Activated naive CD4-positive, alpha-beta T cell (primary cell): Measurements from ENCODE around the gene MRTFA.

Experiments
- DNase-seq, 4 experiments: peaks; one replicate each; lab custom pipeline; 2025; lab: John Stamatoyannopoulos, UW

The MRTFA gene

DNA sequence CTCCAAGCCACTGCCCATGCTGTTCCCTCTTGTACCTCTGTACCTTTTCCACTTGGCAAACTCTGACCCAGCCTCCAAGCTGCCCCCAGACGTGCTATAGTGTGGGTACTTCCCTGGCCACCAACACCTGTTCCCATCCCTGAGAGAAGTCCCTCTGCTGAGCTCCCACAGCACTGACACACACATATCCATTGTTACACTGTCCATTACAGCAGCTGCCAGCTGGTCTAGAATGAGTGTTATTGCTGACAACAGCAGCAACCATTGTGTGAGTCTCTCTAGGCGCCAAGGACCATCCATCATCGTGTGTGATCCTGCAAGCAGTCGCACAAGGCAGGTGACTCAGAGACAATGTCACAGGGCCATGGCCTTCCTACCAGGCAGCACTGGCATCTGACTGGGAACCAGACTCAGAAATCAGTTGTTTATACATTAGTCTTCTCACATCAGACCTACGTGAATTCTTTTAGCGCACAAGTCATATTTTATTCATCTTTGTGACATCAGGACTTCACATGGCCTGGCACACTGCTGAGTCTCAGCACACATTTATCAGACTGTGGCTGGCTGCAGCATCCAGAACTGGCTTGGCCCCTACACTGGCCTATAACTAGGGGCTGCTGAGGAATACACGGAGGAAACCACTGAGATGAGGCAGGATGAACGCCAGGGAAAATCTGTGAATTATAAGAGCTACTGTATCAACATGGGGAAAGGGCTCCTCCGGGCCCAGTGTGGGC lies 209.8 kb downstream of the MRTFA start:
- DNase-seq, result no peak

DNA sequence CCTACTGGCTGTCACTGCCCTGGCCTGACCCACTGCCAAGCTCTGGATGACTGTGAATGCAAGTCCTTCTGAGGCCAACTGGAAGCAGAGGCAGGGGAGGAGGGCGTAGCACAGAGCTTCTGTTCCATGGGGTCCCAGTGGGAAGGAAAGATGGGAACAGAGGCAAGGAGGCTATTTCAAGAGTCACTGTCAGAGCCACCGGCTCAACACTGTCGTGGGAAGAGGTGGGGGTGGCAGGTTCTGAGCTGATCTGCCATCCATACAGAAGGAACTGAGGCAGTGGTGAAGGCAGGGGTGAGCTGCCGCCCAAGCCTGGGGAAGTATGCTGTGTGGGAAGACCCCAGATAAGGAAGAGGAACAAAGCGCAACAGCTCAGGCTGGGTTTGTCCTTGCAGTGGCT lies 211.4 kb downstream of the MRTFA start:
- DNase-seq, result no peak

DNA sequence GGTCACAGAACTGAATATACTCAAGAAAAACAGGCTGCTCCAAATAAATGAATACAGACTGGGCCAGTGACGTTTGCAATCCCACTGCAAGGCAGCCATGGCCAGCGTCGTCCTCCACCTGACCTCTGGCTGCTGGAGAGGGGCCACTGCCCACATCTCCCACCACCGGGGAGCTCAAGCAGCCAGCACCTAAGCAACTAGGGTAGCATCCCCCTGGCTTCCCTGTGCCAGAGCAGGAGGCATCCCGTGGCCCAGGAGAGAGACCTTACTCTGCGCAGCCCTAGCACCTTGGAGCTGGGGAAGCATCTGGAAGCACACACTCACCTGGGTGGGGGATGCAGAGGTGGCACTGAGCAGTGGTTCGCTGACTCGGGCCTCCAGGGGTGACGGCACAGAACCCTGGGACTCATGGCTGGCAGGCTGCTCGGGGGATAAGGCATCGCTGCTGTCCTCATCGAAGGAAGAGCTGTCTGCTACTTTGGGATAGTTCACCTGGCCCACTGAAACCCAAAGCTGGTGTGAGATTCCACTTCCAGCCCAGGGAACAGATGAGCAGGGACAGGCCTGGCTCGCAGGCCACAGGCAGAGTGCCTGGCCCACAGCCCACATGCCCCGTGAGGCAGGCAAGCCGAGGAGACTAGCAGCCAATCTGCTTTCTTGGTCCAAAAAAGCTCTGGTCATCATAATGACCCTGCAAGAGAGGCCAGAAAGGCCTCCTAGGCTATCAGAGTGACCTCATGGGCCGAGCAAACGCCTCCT lies 212.5 kb downstream of the MRTFA start:
- DNase-seq, result no peak

DNA sequence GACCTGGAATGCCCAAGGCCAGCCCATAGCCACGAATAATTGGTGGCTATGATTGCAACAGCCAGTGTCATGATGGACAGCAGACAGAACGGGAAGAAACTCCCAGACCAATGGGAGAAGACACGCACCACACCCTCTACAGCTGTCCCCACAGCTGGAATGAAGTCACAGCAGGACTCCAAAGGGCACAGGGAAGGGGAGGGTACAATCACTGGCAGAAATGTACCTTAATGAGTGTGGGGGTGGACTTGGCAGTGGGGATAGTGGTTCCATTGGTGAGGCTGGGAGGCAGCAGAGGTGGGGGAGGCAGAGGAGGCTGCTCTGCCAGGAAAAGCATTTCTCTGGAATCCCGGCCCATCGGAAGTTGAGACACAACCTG lies 213.2 kb downstream of the MRTFA start:
- no peak for DNase-seq

DNA sequence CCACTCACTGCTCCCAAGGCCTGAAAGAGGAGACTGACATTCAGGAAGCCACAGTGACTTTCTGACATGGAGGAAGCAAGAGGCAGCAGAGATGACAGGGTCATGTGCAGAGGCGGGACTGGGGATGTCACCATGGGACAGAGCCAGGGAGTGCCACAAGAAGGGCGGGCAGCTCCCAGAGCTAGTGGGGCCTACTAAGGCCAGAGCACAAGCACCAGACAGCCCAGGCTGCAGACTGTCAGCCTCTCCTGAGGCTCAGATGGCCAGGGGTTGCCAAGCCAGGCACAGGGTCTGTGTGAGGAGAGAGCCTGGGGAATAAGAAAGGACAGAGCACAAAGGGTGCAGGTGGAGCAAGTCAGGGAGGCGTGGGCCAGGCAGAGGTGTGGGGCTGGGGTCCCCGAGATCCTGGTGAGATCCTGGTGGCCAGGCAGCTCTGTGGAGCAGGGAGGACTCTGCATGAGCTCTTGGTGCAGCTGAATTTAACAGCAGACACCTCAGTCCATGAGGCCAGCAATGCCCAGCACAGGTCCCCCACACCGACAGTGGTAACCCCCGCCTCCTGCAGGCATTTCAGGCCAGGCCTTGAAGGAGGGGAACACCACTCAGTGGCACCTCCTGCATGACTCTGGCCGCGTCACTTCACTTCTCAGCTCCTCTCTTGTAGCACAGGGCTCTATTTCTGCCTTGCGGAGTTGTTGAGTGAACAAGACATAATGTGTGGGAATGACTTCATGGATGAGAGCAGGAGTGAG lies 213.8 kb downstream of the MRTFA start:
- DNase-seq, result no peak

DNA sequence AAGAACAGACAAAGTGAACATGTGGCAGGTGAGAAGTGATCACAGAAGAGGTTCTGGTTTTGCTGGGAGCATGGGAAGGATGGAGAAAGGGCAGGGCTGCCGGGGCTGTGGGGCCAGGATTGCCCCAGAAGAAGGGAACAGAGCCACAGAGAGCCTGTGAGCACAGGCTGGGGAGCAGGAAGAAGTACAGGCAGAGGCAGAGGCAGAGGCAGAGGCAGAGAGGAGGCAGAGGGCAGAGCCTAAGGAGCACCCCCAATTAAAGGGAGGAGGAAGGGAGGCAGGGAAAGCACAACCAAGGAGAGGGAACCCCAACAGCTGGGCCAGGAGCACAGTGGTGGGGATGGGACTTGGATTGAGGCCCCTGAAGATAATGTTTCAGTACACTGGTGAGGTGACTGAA lies 214.6 kb downstream of the MRTFA start:
- DNase-seq, result no peak

DNA sequence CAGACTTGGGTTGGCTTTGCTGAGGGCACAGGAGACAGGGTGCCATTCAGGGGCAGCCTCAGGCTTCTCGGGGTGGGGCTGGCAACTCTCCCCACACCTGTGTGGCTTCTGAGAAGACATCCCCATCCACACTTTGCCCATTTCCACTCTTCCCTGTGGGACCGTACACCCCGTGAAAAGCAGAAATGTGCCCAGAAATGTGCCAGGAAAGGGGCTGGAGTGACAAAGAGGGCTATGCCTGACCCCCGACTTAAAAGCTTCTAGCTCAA lies 215.5 kb downstream of the MRTFA start:
- DNase-seq, result no peak

DNA sequence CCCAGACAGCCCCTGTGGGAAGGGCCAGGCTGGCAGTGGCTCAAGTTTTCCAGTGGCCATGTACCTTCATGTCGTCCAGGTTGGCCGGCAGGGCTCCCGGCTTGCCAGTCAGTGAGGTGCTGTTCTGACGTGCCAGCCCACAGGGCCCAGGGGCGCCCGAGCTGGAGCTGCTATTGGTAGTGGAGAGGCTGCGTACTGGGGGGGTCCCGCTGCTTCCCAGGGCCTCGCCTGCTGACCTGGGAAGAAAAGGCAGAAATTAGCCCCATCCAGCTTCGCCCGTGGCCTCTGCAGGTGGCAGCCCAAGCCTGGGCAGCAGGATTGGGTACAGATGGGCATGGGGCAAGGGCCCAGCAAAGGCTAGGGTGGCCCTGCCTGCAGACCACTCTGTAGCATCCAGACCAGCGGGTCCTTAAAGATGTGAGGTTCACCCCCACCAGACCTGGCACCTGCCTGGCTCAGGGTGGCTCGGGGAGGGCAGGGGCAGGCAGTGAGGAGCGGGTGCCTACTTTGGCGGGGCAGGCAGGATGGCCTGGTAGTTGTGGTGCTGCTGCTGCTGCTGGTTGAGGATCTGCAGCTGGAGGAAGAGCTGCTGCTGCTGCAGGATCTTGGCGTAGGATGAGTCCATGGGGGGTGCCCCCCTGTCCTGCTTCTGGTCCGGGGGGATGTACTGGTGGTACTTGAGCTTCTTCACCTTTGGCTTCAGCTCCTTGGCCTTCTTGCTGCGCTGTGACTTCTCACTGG lies 216.0 kb downstream of the MRTFA start:
- DNase-seq, result no peak

DNA sequence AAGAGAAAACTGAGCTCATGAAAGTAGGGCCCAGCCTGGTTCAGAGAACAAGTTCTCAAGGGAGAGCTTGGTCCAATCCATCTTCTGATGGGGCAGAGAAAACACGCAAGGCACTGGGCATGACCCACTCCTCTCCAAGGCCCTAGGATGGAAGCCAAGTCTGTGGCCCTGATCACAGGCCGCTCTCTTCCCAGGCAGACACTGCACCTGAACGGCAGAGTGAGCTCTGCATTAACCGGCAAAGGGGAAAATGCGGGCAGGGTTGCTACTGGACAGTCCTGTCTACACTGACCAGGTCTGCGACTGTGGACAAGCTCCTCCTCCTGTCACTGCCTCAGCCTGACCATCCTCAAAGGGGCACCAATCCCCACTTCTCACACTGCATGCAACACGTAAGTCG lies 216.8 kb downstream of the MRTFA start:
- DNase-seq, result no peak

DNA sequence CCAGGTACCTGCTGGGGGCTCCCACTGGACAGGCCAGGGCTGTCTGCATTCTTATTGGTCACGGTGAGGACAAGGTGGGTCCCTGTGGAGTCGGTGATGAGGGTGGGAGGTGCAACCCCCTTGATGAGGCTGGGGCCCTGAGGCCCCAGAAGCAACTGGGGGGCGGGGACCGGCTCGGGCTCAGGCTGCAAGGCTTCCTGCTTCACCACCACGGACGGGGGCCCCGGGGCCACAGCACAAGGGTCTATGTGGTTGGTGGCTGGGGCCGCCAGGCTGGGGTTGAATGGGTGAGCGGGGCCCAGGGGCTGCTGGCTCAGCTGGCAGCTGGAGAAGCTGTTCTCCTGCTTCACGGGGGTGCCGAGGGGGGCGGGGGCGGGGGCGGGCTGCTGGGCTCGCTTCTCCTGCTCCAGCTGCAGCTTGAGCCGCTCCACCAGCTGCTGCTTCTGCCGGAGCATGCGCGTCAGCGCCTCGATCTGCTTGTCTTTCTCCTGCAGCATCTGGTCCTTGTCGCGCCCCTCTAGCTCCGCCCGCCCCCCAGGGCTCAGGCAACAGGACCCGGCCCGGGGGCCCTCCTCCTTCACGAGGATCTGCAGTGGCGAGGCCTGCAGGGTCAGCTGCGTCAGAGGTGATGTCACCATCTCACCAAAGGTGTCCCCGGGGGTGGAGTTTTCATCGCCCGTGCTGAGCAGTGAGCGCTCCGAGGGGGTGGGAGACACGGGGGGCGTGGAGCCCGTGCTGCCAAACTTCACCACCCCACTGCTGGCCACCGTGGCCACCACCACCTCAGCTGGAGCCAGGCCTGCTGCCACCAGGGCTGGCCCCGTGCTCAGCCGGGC lies 217.9 kb downstream of the MRTFA start:
- DNase-seq, result no peak

DNA sequence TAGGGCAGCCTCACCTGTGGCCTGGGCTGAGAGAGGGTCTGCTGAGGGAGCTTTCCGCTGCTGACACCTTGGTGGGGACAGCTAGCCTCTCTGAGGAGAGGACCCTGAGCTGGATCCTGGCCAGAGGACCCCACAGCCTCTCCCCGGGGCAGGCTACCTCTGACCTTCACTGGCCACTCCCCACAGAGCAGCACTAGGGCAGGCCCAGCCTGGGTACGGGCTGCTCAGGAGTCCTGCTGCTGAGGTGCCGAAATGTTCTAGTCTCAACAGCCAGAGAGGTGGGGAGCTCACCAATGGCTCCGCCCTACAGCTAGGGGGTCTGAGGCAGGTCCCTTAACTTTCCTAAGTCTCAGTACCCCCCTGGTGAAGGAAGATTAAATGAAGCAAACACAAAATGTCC lies 218.6 kb downstream of the MRTFA start:
- no peak for DNase-seq

DNA sequence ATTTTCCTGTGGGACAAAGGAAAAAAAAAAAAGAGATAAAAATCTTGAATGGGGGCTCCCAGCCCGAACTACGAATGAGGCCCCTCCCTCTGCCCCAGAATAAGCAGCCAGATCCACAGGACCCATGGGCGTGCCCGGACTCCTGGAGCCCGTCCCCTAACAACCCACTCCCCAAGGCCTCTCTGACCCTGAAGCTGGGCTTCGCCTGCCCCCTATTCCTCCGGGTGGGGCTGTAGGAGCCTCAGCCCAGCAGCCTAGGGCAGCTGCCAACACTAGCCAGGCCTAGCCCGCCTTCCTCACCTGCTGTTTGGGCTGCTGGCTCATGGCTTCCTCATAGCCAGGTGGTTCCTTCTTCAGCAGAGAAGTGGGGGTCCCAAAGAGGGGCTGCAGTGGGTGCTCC lies 219.5 kb downstream of the MRTFA start:
- no peak for DNase-seq

DNA sequence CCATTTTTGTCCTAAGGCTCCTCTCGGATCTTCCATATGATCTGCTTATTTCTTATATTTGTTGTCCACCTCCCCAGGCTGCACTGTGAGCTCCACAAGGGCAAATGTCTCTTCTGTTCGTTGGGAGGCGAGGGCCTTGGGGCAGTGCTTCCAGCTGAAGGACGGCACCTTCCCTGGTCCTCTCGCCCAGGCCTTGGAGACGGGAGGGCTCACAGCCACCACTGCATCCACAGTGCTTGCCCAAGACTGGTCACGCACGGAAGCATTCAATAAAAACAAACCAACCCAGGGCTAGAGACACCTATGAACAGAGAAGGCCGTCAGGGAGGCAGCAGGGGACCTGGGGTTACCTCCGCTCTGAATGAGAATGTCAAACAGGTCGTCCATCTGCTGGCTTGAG lies 219.9 kb downstream of the MRTFA start:
- no peak for DNase-seq

DNA sequence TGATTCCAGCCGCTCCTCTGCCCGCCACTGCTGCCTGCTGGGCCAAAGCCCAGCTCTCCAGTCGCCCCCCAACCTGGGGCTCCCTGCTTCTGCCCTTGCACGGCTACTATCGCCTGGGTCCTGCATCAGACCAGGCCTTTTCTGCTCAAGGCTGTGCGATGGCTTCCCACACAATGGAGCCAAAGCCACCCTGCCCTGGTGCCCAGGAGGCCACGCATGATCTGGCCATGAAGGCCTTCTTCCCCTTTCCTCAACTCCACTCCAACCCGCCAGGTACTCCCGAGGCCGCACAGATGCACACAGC lies 220.3 kb downstream of the MRTFA start:
- DNase-seq, result no peak

DNA sequence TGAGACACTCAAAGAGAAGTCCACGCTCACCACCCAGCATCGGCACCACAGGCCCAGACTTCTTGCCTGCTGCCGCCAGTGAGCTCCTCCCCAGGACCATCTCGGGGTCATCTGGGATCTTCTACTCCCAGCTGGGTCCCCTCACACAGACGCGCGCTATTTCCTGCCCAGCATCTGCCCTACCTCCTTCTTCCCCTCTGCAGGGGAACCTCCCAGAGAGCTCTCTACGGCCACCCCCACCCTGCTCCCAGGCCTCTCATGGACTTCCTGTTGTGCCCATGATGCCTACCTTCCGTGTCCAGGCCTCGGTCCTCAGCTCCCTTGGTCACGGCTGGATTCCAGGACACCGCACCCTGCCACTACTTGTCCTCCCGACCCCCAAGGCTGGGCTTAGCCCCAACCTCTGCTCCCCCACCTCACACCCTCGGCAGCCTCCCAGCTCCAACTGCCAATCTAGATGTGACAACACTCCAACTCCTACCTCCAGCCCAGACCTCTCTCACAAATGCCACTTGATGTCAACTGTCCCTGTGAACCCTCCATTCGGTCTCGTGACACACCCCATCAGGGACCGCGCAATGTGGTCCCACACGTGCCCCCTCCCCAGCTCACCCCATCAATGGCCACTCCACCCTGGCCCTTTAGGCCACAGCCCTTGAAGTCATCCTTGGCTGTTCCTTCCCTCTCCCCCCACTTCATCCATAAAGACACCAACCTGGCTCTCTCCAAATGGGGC lies 220.8 kb downstream of the MRTFA start:
- no peak for DNase-seq

DNA sequence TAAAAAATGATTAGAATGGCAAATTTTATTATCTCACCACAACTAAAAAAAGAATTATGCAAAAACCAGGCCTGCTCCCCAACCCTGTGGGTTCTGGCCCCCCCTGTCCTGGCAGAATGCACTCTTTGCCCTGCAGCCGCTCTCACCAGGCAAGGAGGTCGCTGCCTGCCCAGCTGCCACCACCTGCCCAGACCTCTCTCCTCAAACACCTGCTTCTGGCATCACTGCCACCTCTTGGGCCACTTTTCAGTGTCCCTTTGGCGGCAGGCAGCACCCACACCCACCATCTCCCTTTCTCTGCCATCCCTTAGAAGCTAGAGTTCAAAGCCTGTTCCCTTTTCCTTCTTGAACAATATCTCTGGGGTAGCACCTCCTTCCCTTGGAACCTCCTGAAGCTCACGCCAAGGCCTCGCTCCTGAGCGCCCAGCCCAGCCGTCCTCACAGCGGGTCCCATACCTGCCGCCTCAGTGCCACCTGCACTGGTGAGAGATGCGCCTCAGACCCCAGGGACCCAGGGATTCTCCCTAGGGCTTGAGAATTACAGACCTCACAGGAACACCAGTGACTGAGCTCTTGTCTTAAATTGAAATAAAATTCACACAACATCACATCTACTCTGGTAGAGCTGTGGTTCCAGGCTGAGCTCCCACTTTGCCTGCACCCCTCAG lies 221.5 kb downstream of the MRTFA start:
- no peak for DNase-seq

DNA sequence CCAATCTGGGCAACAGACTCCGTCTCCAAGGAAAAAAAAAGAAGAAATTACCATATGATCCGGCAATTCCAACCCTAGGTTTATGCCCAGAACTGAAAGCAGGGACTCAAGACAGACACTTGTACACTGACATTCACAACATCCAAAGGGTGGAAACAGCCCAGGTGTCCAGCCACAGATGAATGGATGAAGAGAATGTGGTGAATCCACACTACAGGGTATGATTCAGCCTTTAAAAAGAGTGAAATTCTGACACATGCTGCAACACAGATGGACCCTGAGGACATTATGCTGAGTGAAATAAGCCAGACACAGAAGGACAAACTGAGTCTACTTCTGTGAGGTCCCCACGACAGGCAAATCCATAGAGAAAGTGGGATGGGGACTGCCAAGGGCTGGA lies 222.2 kb downstream of the MRTFA start:
- no peak for DNase-seq

DNA sequence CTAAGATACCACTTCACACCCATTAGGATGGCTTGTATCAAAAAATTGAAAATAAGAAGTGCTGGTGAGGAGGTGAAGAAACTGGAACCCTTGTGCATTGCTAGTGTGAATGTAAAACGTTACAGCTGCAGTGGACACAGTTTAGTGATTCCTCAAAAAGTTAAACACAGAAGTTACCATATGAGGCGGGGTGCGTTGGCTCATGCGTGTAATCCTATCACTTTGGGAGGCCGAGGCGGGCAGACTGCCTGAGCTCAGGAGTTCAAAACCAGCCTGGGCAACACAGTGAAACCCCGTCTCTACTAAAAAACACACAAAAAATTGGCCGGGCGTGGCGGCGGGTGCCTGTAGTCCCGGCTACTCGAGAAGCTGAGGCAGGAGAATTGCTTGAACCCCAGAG lies 222.6 kb downstream of the MRTFA start:
- DNase-seq, result no peak

DNA sequence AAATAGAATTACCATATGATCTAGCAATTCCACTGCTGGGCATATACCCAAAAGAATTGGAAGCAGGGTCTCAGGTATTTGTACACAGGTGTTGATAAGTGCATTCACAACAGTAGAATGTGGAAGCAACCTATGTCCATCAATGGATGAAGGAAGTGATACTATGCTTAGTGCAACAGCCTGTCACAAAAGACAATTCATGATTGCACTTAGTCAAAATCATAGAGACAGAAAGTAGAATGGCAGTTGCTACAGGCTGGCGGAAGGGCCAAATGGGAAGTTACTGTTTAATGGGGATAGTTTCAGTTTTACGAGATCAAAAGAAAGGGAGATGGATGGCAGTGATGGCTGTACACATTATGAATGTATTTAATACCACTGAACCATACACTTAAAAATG lies 224.1 kb downstream of the MRTFA start:
- no peak for DNase-seq

DNA sequence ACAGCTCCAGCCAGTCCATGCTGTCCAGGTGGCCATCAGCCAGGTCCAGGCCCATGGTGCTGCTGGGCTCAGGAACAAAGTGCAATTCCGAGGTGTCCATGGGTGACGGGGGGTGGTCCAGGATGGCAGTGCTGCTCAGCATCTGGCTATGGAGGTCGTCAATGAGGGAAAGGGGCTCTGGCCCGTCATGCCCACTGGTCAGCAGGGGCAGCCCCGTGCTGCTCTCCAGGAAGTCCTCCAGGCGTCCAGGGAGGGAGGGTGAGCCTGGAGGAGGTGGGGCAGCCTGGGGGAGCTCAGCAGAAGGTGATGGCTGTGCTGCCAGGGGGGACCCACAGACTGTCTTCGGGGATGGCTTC lies 225.0 kb downstream of the MRTFA start:
- DNase-seq, result no peak
